Tibial artery (tissue), 4 donors: Measurements from ENCODE around the gene PRSS2.

ENCODE experiments used
- DNase-seq, 2 donors: peaks; one replicate each; pipeline ENCODE4 v3.0.0-alpha.2; 2019
- H3K27ac ChIP-seq, 2 donors: fragments of 200-600 bp; sonication (generic) in 1 of 2; 1 replicate in 1 of 2; 2 replicates in 1 of 2; pipeline ENCODE4 v1.5.1; 2018 to 2019; ENCODE audit warnings: mild to moderate bottlenecking in 1 of 2
- H3K27me3 ChIP-seq, 2 donors: fragments of 200-600 bp; sonication (generic) in 1 of 2; one replicate each; pipeline versions ENCODE4 v1.5.1 to v1.6.0; 2016 to 2019
- H3K36me3 ChIP-seq, 3 donors: fragments of 200-600 bp; sonication (generic) in 2 of 3; one replicate each; pipeline ENCODE4 v1.5.1; 2016 to 2019; ENCODE audit warnings: mild to moderate bottlenecking in 2 of 3
- H3K4me1 ChIP-seq, 4 donors: fragments of 200-600 bp; sonication (generic) in 2 of 4; 1 replicate in 3 of 4; 2 replicates in 1 of 4; pipeline ENCODE4 v1.5.1; 2016 to 2019
- H3K4me3 ChIP-seq, 2 donors: fragments of 200-600 bp; sonication (generic) in 1 of 2; 1 replicate in 1 of 2; 2 replicates in 1 of 2; pipeline ENCODE4 v1.5.1; 2018 to 2019; ENCODE audit warnings: mild to moderate bottlenecking in 2 of 2
- H3K9me3 ChIP-seq, 3 donors: fragments of 200-600 bp; sonication (generic) in 1 of 3; one replicate each; pipeline ENCODE4 v1.5.1; 2016 to 2019
- intact Hi-C: fragments of 100-400 bp; cut with DNase I; formaldehyde crosslinking; loops from one replicate; pipeline ENCODE4 v1.15.0; 2023; ENCODE audit warnings: low total_unique reads
- TF ChIP-seq, protein P1 (sequence below), 2 experiments: fragments of 200-600 bp in 1 of 2; fragments of 450-650 bp in 1 of 2; IDR thresholded peaks; one replicate each; pipeline ENCODE4 v1.5.1; 2017 to 2019; ENCODE audit warnings: antibody characterized with exemption in 2 of 2, mild to moderate bottlenecking in 1 of 2, moderate library complexity in 1 of 2

PRSS2 gene

GRCh38 chr7:142787034-142787768 lies 16.4 kb downstream of the PRSS2 start:
- H3K4me1 ChIP-seq: peaks cover 0 to 4% (median 0%) of the 10 kb centered on the region in 4 donors
- peaks cover 0 to 13% of the 10 kb centered on the region in 2 donors for H3K27me3 ChIP-seq
- no peak overlapping the region for H3K27ac ChIP-seq
- H3K36me3 ChIP-seq: no peaks in the 10 kb centered on the region
- TF ChIP-seq, protein P1, sequence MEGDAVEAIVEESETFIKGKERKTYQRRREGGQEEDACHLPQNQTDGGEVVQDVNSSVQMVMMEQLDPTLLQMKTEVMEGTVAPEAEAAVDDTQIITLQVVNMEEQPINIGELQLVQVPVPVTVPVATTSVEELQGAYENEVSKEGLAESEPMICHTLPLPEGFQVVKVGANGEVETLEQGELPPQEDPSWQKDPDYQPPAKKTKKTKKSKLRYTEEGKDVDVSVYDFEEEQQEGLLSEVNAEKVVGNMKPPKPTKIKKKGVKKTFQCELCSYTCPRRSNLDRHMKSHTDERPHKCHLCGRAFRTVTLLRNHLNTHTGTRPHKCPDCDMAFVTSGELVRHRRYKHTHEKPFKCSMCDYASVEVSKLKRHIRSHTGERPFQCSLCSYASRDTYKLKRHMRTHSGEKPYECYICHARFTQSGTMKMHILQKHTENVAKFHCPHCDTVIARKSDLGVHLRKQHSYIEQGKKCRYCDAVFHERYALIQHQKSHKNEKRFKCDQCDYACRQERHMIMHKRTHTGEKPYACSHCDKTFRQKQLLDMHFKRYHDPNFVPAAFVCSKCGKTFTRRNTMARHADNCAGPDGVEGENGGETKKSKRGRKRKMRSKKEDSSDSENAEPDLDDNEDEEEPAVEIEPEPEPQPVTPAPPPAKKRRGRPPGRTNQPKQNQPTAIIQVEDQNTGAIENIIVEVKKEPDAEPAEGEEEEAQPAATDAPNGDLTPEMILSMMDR (IDR thresholded peaks at IDR 0.05): no peak
- intact Hi-C loops: no loop called here
- H3K9me3 ChIP-seq: no peaks in the 10 kb centered on the region
- no peak overlapping the region for H3K4me3 ChIP-seq
- DNase-seq: no peak

DNA sequence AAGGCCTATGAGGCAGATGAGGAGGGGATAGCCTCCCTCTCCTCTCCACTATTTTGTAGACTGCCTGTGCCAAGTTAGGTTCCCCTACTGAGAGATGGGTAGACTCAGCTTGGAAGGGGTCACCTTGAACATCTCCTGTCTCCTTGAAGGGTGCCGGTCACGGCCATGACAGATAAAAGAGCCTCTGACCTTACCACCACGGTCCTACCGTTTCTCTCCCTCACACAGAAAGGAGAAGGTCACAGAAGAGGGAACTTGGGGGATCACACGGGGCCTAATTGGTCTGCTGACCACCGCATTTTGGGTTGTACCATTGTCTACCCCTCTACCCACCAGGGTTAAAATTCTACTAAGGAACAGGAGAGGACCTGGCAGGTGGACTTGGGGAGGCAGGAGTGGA lies 17.0 kb downstream of the PRSS2 start:
- TF ChIP-seq, protein P1 (IDR thresholded peaks at IDR 0.05): no peak
- H3K4me1 ChIP-seq: peaks cover 0 to 4% (median 0%) of the 10 kb centered on the region in 4 donors
- H3K27me3 ChIP-seq: peaks cover 0 to 15% of the 10 kb centered on the region in 2 donors
- H3K4me3 ChIP-seq: no peak overlapping the region
- no peaks in the 10 kb centered on the region for H3K36me3 ChIP-seq
- H3K27ac ChIP-seq: no peak overlapping the region
- DNase-seq: no peak
- H3K9me3 ChIP-seq: no peaks in the 10 kb centered on the region
- intact Hi-C loops: no loop called here

GRCh38 chr7:142788303-142789289 lies 17.8 kb downstream of the PRSS2 start:
- TF ChIP-seq, protein P1 (IDR thresholded peaks at IDR 0.05): no peak
- intact Hi-C loops: no loop called here
- Histone ChIP-seq H3K27ac (no peak overlapping the region), H3K36me3 (no peaks in the 10 kb centered on the region), H3K9me3 (no peaks in the 10 kb centered on the region), H3K4me1 (no peaks in the 10 kb centered on the region), H3K27me3 (peaks cover 0 to 14% of the 10 kb centered on the region in 2 donors), H3K4me3 (no peak overlapping the region)
- DNase-seq: no peak

DNA sequence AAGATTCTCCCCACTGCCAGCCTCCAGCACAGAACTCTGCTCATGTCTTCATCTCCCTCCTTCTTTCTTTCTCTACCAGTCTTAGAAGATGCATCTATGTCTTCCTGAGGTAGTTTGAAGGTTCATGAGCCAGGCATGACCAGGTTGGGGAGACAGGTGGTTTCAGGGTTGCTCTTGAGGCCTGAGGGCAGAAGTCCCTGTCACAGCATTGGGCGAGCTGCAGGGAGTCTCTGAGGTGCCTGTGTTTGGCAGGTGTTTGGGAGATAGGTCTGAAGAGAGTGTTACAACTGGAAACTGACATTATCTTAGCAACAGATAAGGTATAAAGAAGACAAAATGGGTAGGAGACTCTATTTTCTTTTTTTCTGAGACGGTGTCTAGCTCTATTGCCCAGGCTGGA lies 18.7 kb downstream of the PRSS2 start:
- peaks cover 0 to 17% of the 10 kb centered on the region in 2 donors for H3K27me3 ChIP-seq
- DNase-seq: no peak
- H3K36me3 ChIP-seq: no peaks in the 10 kb centered on the region
- no peak overlapping the region for H3K4me3 ChIP-seq
- no peaks in the 10 kb centered on the region for H3K4me1 ChIP-seq
- TF ChIP-seq, protein P1 (IDR thresholded peaks at IDR 0.05): no peak
- intact Hi-C loops: no loop called here
- H3K9me3 ChIP-seq: no peaks in the 10 kb centered on the region
- no peak overlapping the region for H3K27ac ChIP-seq

DNA sequence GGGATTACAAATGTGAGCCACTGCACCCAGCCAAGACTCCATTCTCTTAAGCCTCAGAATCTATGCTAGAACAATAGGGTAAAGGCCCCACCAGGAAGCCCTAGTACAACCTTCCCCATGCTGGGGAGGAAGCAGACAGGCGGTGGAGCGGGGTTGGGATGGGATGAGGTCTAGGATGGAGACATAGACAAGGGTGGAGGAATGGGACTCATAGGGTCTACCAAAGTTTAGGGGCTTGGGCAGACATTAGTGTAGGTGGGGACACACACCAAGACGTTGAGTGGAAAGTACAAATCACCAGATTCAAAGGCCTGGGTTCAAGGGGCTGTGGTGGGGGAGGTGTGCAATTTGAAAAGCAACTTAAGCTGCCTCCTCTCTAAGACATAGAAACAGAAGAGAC lies 19.3 kb downstream of the PRSS2 start:
- peaks cover 0 to 23% of the 10 kb centered on the region in 2 donors for H3K27me3 ChIP-seq
- intact Hi-C loops: no loop called here

More for the DNA sequence above, 19.3 kb downstream of the PRSS2 start:
- Histone ChIP-seq H3K4me1 (no peaks in the 10 kb centered on the region), H3K4me3 (no peak overlapping the region), H3K36me3 (no peaks in the 10 kb centered on the region), H3K9me3 (no peaks in the 10 kb centered on the region), H3K27ac (no peak overlapping the region)
- TF ChIP-seq, protein P1 (IDR thresholded peaks at IDR 0.05): no peak
- no peak for DNase-seq
